Measurements from ENCODE around the gene ANO2. TPM values are rescaled to one million over a fixed set of nuclear protein-coding genes. Genes with fewer than 3 reads are reported as not detected.

The ANO2 gene
- total RNA-seq, 1 experiment from 2014 or later, result not detected

GRCh38 chr12:5523396-5524115 lies 421.5 kb downstream of the ANO2 start:
- Histone ChIP-seq H3K27me3 (replicated peaks) (peaks cover 3% of the 10 kb centered on the region; the same call in 1 of the 2 replicates), H3K4me3 (no peak overlapping the region), H3K9me3 (replicated peaks) (no peaks in the 10 kb centered on the region), H3K4me1 (replicated peaks) (no peaks in the 10 kb centered on the region), H3K36me3 (no peaks in the 10 kb centered on the region), H3K27ac (no peak overlapping the region)
- no peak for DNase-seq (ENCODE audit: low read depth in 1 of 2, low spot score in 2 of 2)

GRCh38 chr12:5522432-5523335 lies 422.4 kb downstream of the ANO2 start:
- DNase-seq (ENCODE audit: low read depth in 1 of 2, low spot score in 2 of 2), result no peak
- Histone ChIP-seq H3K36me3 (no peaks in the 10 kb centered on the region), H3K9me3 (replicated peaks) (no peaks in the 10 kb centered on the region), H3K4me3 (no peak overlapping the region), H3K4me1 (replicated peaks) (no peaks in the 10 kb centered on the region), H3K27me3 (replicated peaks) (peaks cover 3% of the 10 kb centered on the region; the same call in 1 of the 2 replicates), H3K27ac (no peak overlapping the region)

GRCh38 chr12:5521456-5522325 lies 423.4 kb downstream of the ANO2 start:
- DNase-seq (ENCODE audit: low read depth in 1 of 2, low spot score in 2 of 2), result no peak
- H3K4me1 ChIP-seq (replicated peaks), result no peaks in the 10 kb centered on the region
- H3K36me3 ChIP-seq, result no peaks in the 10 kb centered on the region
- H3K27me3 ChIP-seq (replicated peaks), result no peaks in the 10 kb centered on the region; the same call in 1 of the 2 replicates
- no peaks in the 10 kb centered on the region for H3K9me3 ChIP-seq (replicated peaks)
- H3K4me3 ChIP-seq, result no peak overlapping the region
- no peak overlapping the region for H3K27ac ChIP-seq

- H3K9me3 ChIP-seq (replicated peaks), result no peaks in the 10 kb centered on the region
- no peaks in the 10 kb centered on the region for H3K4me1 ChIP-seq (replicated peaks)
- no peaks in the 10 kb centered on the region for H3K36me3 ChIP-seq
- no peak overlapping the region for H3K27ac ChIP-seq
- H3K4me3 ChIP-seq, result no peak overlapping the region
- no peaks in the 10 kb centered on the region; the same call in 1 of the 2 replicates for H3K27me3 ChIP-seq (replicated peaks)
- no peak for DNase-seq (ENCODE audit: low read depth in 1 of 2, low spot score in 2 of 2)
Measured at GRCh38 chr12:5520831-5521230, 424.2 kb downstream of the ANO2 start.

- Histone ChIP-seq H3K27me3 (replicated peaks) (no peaks in the 10 kb centered on the region; the same call in 1 of the 2 replicates), H3K4me3 (no peak overlapping the region), H3K9me3 (replicated peaks) (no peaks in the 10 kb centered on the region), H3K36me3 (no peaks in the 10 kb centered on the region), H3K4me1 (replicated peaks) (no peaks in the 10 kb centered on the region), H3K27ac (no peak overlapping the region)
- no peak for DNase-seq (ENCODE audit: low read depth in 1 of 2, low spot score in 2 of 2)
Measured at GRCh38 chr12:5520037-5520436, 425.0 kb downstream of the ANO2 start.

- no peaks in the 10 kb centered on the region for H3K36me3 ChIP-seq
- no peaks in the 10 kb centered on the region; the same call in 1 of the 2 replicates for H3K27me3 ChIP-seq (replicated peaks)
- H3K4me3 ChIP-seq, result no peak overlapping the region
- no peak for DNase-seq (ENCODE audit: low read depth in 1 of 2, low spot score in 2 of 2)
- no peaks in the 10 kb centered on the region for H3K4me1 ChIP-seq (replicated peaks)
- H3K9me3 ChIP-seq (replicated peaks), result no peaks in the 10 kb centered on the region
- H3K27ac ChIP-seq, result no peak overlapping the region
Measured at GRCh38 chr12:5518584-5519365, 426.3 kb downstream of the ANO2 start.

- Histone ChIP-seq H3K4me3 (no peak overlapping the region), H3K36me3 (no peaks in the 10 kb centered on the region), H3K27ac (no peak overlapping the region), H3K9me3 (replicated peaks) (no peaks in the 10 kb centered on the region), H3K27me3 (replicated peaks) (no peaks in the 10 kb centered on the region; the same call in 1 of the 2 replicates), H3K4me1 (replicated peaks) (no peaks in the 10 kb centered on the region)
- no peak for DNase-seq (ENCODE audit: low read depth in 1 of 2, low spot score in 2 of 2)
Measured at GRCh38 chr12:5516371-5517241, 428.5 kb downstream of the ANO2 start.

GRCh38 chr12:5515458-5515857 lies 429.6 kb downstream of the ANO2 start:
- H3K27me3 ChIP-seq (replicated peaks), result no peaks in the 10 kb centered on the region; the same call in 1 of the 2 replicates
- no peaks in the 10 kb centered on the region for H3K36me3 ChIP-seq
- no peaks in the 10 kb centered on the region for H3K4me1 ChIP-seq (replicated peaks)
- H3K9me3 ChIP-seq (replicated peaks), result no peaks in the 10 kb centered on the region
- H3K4me3 ChIP-seq, result no peak overlapping the region
- H3K27ac ChIP-seq, result no peak overlapping the region
- DNase-seq (ENCODE audit: low read depth in 1 of 2, low spot score in 2 of 2), result peak in 1 of 2 experiments; percentile 18

GRCh38 chr12:5514545-5514944 lies 430.5 kb downstream of the ANO2 start:
- DNase-seq (ENCODE audit: low read depth in 1 of 2, low spot score in 2 of 2), result peak in 1 of 2 experiments; percentile 30
- Histone ChIP-seq H3K27ac (no peak overlapping the region), H3K4me3 (no peak overlapping the region), H3K4me1 (replicated peaks) (no peaks in the 10 kb centered on the region), H3K27me3 (replicated peaks) (no peaks in the 10 kb centered on the region; the same call in 1 of the 2 replicates), H3K9me3 (replicated peaks) (no peaks in the 10 kb centered on the region), H3K36me3 (no peaks in the 10 kb centered on the region)

- H3K9me3 ChIP-seq (replicated peaks), result no peaks in the 10 kb centered on the region
- H3K4me1 ChIP-seq (replicated peaks), result no peaks in the 10 kb centered on the region
- H3K36me3 ChIP-seq, result no peaks in the 10 kb centered on the region
- no peak overlapping the region for H3K4me3 ChIP-seq
- DNase-seq (ENCODE audit: low read depth in 1 of 2, low spot score in 2 of 2), result peak in 1 of 2 experiments; percentile 35
- H3K27me3 ChIP-seq (replicated peaks), result no peaks in the 10 kb centered on the region; the same call in 1 of the 2 replicates
- H3K27ac ChIP-seq, result no peak overlapping the region
Measured at GRCh38 chr12:5514016-5514415, 431.0 kb downstream of the ANO2 start.

GRCh38 chr12:5513406-5513805 lies 431.7 kb downstream of the ANO2 start:
- Histone ChIP-seq H3K27ac (no peak overlapping the region), H3K4me1 (replicated peaks) (no peaks in the 10 kb centered on the region), H3K4me3 (no peak overlapping the region), H3K27me3 (replicated peaks) (no peaks in the 10 kb centered on the region; the same call in 1 of the 2 replicates), H3K36me3 (no peaks in the 10 kb centered on the region), H3K9me3 (replicated peaks) (no peaks in the 10 kb centered on the region)
- DNase-seq (ENCODE audit: low read depth in 1 of 2, low spot score in 2 of 2), result peak in 1 of 2 experiments; percentile 35
